NCI-H226 (cell line): ENCODE measurements around the gene CCNO.

Source experiments
- DNase-seq: peaks from one replicate; pipeline ENCODE4 v3.0.0-alpha.2; 2015

CCNO gene

GRCh38 chr5:55222985-55223811 is 10.2 kb downstream of the CCNO start:
- DNase-seq = no peak

- no peak for DNase-seq
These were observed 11.1 kb downstream of the CCNO start for GRCh38 chr5:55222092-55222984.

- DNase-seq = no peak
These were observed 12.8 kb downstream of the CCNO start for GRCh38 chr5:55220433-55221185.

GRCh38 chr5:55219770-55220169 is 13.6 kb downstream of the CCNO start:
- no peak for DNase-seq

GRCh38 chr5:55218967-55219366 is 14.4 kb downstream of the CCNO start:
- DNase-seq = no peak

- no peak for DNase-seq
These were observed 22.1 kb downstream of the CCNO start for GRCh38 chr5:55211184-55211874.

GRCh38 chr5:55205001-55205400 is 28.4 kb downstream of the CCNO start:
- no peak for DNase-seq

- DNase-seq = no peak
These were observed 42.2 kb downstream of the CCNO start for GRCh38 chr5:55191165-55191564.

- no peak for DNase-seq
These were observed 44.5 kb downstream of the CCNO start for GRCh38 chr5:55188656-55189540.

GRCh38 chr5:55187370-55187769 is 46.0 kb downstream of the CCNO start:
- no peak for DNase-seq
